Measurements from ENCODE around the gene OLFM3.

The OLFM3 gene

GRCh38 chr1:101943237-101943636 lies 53.5 kb downstream of the OLFM3 start:
- DNase-seq (ENCODE audit: low read depth in 2 of 2), result no peak

DNA sequence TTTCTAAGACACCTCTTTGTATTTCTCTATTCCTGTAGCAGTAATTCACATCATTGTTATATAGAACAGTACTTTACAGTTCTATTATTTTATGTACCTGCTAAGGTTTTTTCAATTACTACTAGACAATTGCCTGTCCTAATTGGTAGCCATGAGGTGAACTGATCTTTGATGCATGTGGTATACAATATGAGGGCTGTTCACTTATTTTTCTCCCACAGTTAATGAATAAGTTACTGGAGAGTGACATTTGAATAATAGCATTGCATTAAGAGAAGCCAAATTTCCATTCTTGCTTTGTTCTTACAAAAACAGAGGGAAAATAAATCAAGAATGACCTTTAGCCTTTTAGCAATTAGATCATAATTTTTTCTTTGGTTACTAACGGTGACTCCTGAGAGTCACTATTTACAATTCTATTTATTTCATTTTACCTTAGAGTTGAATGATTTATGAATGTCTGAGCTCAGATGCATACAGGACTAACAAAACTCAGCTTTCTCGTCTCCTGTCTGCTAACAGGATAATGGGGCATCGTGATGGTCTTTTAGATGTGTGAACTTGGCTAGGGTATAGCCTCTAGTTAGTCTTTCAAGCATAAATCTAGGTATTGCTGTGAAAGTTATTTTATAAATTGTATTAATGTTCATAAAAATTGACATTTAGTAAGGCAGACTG lies 54.1 kb downstream of the OLFM3 start:
- no peak for DNase-seq (ENCODE audit: low read depth in 2 of 2)

- DNase-seq (ENCODE audit: low read depth in 2 of 2), result no peak
Observed at GRCh38 chr1:101938681-101939080, 58.0 kb downstream of the OLFM3 start.

GRCh38 chr1:101929343-101929742 lies 67.4 kb downstream of the OLFM3 start:
- DNase-seq (ENCODE audit: low read depth in 2 of 2), result no peak

- DNase-seq (ENCODE audit: low read depth in 2 of 2), result no peak
Observed at GRCh38 chr1:101928829-101929228, 67.9 kb downstream of the OLFM3 start.

- DNase-seq (ENCODE audit: low read depth in 2 of 2), result no peak
Observed at GRCh38 chr1:101924700-101925099, 72.0 kb downstream of the OLFM3 start.

DNA sequence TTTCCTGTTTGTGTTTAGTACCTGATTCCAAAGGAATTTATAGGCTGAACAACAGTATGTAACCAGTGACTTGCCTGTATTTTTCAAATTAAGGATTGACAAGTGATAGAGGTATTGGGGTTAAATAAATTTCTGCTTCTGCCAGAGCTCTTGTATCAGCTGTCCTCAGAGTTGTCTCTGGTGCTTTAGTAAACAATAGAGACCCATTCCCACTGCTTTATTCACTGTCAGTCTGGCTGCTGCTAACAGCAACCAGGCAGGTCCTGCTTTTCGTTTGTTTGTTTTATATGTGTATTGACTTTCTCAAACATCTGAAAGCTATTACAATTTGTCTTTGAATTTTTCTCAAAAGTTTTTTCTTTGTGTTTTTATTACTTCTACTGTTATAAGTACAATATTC lies 76.1 kb downstream of the OLFM3 start:
- DNase-seq (ENCODE audit: low read depth in 2 of 2), result no peak

GRCh38 chr1:101918277-101918676 lies 78.4 kb downstream of the OLFM3 start:
- no peak for DNase-seq (ENCODE audit: low read depth in 2 of 2)

- no peak for DNase-seq (ENCODE audit: low read depth in 2 of 2)
Observed at GRCh38 chr1:101915597-101915996, 81.1 kb downstream of the OLFM3 start.

GRCh38 chr1:101914473-101915242 lies 82.1 kb downstream of the OLFM3 start:
- no peak for DNase-seq (ENCODE audit: low read depth in 2 of 2)

GRCh38 chr1:101911894-101912293 lies 84.8 kb downstream of the OLFM3 start:
- no peak for DNase-seq (ENCODE audit: low read depth in 2 of 2)

- no peak for DNase-seq (ENCODE audit: low read depth in 2 of 2)
Observed at GRCh38 chr1:101908980-101909379, 87.7 kb downstream of the OLFM3 start.

DNA sequence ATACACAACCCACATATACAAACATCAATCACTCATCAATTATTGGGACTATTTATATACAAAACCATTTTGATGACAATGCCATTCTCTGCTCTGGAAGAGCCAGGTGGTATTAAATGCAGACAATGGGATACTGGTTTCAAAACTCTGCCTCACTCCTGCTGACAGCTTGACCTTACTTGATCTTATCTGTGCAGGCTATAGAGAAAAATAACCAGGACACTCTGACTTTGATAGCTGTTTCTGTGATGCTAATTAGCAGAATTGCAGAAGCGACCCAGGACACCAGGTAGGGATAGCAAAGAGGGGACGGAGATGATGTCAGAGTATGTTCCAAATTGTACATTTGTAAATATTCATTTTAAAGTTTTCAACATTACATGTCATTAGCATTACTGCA lies 89.5 kb downstream of the OLFM3 start:
- no peak for DNase-seq (ENCODE audit: low read depth in 2 of 2)

- no peak for DNase-seq (ENCODE audit: low read depth in 2 of 2)
Observed at GRCh38 chr1:101905283-101905835, 91.4 kb downstream of the OLFM3 start.

DNA sequence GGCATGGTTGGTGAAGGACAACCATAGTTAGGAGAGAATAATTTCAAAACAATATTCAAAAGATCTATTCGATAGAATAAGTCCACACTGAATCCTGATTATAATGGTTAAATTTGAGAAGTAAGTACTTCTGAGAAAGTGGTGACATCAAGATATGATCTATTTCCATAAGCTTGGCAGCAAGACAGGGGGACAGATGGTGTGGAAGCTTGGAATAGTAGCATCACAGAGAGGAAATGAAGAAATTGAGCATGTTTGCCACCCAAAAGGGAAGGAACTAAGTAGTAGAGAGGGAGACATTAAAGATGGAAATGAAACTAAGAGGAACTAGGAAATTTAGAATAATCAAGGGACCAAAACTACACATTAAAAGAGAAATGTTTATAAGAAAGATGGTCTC lies 94.5 kb downstream of the OLFM3 start:
- no peak for DNase-seq (ENCODE audit: low read depth in 2 of 2)

- no peak for DNase-seq (ENCODE audit: low read depth in 2 of 2)
Observed at GRCh38 chr1:101898137-101898536, 98.6 kb downstream of the OLFM3 start.

GRCh38 chr1:101884621-101885020 lies 112.1 kb downstream of the OLFM3 start:
- DNase-seq (ENCODE audit: low read depth in 2 of 2), result no peak

- no peak for DNase-seq (ENCODE audit: low read depth in 2 of 2)
Observed at GRCh38 chr1:101875891-101876290, 120.8 kb downstream of the OLFM3 start.

DNA sequence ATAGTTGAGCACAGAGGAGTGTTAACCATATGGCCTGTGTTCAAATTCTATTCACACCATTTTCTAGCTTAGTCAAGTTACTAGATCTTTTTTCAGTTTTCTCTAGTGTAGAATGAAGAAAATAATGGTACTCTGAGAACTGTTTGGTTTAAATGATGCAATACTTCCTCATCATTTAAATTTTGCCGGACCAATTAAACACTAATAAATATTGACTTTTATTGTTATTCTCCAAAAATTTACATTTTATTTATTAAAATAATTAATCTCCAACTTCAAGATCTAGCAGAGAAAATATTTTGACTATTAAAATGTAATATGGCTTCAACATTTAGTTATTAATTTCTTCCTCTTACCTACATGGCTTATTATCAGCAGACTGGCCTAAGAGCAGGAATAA lies 123.1 kb downstream of the OLFM3 start:
- DNase-seq (ENCODE audit: low read depth in 2 of 2), result no peak

DNA sequence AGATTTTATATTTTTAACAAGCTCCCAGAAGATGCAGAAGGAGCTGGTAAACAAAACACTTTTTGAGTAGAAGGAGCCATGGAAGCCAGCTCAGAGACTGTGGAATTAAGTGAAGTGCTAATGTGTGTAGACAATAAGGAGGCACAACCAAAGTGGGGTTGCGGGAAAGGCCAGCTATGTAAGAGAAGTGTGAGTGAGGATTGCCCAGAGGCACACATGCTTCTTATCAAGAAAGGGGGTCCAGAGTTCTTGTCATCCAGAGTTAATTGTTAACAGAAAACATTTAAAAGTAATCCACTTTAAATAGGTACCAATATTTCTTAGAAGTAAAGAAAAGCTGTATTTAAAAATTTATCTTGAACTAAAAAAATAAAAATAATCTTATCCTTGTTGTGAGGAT lies 136.8 kb downstream of the OLFM3 start:
- DNase-seq (ENCODE audit: low read depth in 2 of 2), result no peak

DNA sequence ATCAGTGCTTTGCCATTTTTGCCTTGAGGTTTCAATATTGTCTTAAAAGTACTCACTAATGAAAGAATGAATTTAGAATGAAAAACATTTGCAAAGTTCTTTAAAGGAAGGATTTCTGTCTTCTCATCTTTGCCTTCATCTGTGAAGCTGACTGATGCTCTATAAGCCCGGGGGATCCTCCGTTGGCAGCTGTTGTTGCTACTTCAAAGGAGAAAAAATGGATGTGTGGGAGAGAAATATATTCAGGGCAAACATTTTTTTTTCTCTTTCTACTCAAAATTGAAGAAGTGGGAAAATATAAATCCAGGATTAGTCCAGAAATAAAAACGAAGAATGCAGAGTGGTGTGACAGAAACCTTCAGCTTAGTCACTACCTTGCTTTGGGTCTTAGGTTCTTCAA lies 142.5 kb downstream of the OLFM3 start:
- DNase-seq (ENCODE audit: low read depth in 2 of 2), result no peak

- DNase-seq (ENCODE audit: low read depth in 2 of 2), result no peak
Observed at GRCh38 chr1:101852936-101853335, 143.8 kb downstream of the OLFM3 start.

- DNase-seq (ENCODE audit: low read depth in 2 of 2), result no peak
Observed at GRCh38 chr1:101849356-101849755, 147.4 kb downstream of the OLFM3 start.

Data from activated CD8-positive, alpha-beta memory T cell treated with anti-CD3 and anti-CD28 coated beads for 4 hours (primary cell).